ENCODE data around the gene FAM217B.
A peak's percentile ranks its signal among the peaks of the same experiment; 100 is the strongest.

Gene FAM217B

DNA sequence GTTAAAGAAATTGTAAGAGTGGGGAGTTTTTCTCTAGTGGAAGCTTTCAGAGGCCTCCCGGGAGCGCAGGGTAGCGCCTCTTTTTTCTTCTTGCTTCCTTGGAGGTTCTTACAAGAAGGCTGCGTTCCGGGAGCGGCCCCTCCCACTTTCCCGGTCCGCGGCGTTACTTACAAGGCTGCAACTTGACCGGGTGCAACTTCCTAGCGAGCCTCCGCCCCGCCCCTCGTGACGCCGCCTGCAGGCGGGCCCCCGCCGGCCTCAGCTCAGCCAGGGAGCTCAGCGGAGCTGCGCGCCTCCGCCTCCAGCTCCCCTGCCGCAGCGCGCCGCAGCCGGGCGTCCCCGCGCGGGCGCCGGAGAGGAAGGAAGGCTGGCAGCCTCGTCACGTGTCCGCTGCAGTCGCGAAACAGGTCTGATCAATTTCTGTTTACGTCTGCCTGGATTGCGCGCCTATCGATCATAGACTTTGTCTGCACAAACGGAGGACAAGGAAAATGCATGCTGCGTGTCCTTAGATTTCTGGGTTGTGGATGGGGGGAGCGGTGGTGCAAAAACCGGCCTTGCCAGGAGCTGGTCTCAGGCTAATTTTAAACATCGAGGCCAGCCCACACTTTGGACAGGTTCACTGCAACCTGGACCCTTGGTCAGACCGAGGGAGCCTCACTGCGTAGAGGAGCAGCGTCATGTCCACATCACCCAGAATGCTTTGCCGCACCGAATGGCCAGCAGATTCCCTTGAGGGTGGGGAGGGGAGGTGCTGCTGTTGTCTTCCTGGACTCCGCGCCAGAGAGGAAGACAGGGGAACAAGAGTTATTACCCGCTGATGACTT lies at the start of gene FAM217B, which contains the start of gene PPP1R3D:
Gene FAM217B, plus strand, starts transcription at position 261 of the 827 bp plus-strand sequence. CDS start 3,555 bp downstream, outside the sequence.
Gene PPP1R3D, minus strand, starts transcription at position 177 of the 827 bp plus-strand sequence. CDS start 374 bp downstream, outside the sequence.
- DNase-seq (ENCODE audit: low read depth), result peak; percentile 84

DNA sequence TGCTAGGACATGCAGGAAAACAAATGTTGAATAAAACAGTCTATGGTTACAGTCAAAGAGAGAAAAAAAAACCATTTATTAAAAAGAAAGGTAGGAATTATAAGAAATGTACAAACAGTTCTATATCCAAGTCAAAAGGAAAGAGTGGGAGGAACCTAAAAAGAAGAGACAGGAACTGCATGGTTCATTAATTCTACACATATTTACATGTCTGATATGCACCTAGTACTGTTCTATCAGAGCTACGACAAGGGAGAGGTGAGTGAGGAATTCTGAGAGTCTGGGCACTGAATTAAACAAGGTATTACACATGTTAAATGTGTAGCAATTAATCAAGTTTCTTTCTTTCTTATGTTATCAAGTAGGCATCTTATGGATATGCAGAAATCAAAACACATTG lies 48.6 kb upstream of the FAM217B start:
- DNase-seq (ENCODE audit: low read depth), result no peak

DNA sequence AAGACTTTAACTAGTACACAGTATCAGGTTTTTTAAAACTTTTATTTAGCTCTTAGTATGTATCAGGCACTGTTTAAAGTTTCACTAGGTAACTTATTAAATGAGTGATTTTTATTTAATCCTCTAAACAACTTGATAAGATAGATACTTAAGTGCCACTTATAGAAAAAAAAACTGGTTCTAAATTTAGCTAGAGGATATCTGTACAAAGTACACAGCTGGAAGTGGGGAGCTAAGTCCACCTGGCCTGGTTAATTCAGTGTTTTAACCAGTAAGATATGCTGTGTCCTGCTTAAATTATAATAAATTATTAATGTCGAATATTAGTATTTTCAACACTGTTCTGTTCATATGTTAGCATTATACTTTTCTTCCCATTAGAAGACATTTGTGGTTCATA lies 44.3 kb upstream of the FAM217B start:
- DNase-seq (ENCODE audit: low read depth), result no peak

GRCh38 chr20:59902470-59902869 lies 37.7 kb upstream of the FAM217B start:
- no peak for DNase-seq (ENCODE audit: low read depth)

GRCh38 chr20:59903621-59904020 lies 36.6 kb upstream of the FAM217B start:
- no peak for DNase-seq (ENCODE audit: low read depth)

DNA sequence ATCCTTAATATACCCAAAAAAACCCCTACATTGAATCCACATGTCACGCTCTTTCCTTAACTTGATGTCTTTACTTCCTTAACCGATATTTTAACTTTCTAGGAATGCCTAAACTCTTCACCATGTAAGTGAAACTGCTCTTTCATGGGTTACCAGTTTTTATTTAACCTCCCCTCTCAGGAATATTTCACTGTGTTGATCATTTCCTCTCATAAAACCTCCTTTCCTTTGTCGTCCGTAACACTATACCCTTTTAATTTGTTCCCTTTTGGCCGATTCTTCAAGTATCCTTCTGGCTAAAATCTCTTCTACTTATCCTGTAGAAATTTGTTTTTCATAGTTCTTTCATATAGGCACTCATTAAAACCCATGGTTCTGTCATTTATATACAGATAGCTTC lies 31.3 kb upstream of the FAM217B start:
- DNase-seq (ENCODE audit: low read depth), result no peak

GRCh38 chr20:59911041-59911440 lies 29.1 kb upstream of the FAM217B start:
- DNase-seq (ENCODE audit: low read depth), result no peak

GRCh38 chr20:59912609-59913008 lies 27.6 kb upstream of the FAM217B start:
- DNase-seq (ENCODE audit: low read depth), result no peak

DNA sequence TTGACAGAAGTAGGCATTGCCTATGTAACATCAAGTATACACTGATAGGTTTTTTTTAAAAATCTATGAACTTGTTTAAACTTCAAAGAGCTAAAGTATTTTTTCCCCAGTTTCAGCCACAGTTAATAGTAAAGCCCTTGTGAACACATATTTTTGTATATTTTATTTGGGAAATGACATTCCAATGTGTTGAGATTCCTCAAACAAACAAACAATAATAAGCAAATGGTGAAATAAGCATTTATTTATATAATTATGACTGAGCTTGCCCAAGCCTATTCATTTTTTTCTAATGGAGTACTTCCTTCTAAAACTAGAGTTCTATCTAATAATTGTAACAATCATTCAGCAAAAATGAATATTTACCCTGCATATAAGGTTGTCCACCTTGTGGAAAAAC lies 19.2 kb upstream of the FAM217B start:
- DNase-seq (ENCODE audit: low read depth), result no peak

- no peak for DNase-seq (ENCODE audit: low read depth)
These were observed 16.7 kb upstream of the FAM217B start for GRCh38 chr20:59923514-59923913.

GRCh38 chr20:59925359-59925758 lies 14.8 kb upstream of the FAM217B start:
- DNase-seq (ENCODE audit: low read depth), result no peak

- no peak for DNase-seq (ENCODE audit: low read depth)
These were observed 14.3 kb upstream of the FAM217B start for GRCh38 chr20:59925899-59926298.

DNA sequence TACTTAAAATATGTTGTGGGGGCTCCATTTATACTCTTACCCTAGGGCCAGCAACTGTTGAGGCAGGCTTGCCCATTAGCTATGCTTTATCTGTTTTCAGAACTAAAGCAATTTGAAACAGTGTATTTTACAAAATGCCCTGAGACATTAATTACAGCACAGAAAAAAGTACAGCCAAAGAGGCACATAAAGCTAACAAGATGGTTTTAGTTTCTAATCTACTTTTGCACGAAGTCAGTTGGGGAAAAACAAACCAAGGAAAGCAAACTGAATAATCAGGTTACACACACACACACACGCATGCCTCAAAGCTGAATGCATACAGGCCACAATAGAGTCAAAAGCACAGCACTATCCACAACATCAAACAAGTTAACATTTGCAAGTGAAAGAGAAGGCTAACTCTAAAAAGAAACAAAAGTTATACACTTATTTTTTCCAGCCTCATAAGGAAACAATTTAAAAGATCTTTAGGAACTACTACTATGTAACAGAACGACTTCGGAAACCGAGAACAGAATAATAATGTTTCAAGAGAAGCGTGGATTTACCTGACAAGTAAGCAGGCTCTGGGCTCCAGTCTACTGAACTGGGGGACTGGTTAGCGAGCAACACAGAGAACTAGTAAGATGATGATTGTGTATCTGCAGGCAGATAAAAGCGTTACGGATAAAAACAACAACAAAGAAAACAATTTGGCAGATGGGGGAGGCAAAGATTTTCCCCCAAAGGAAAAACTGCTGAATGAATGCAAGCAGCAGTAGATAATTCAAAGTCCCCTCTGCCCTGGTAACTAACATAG lies 8.5 kb upstream of the FAM217B start:
- no peak for DNase-seq (ENCODE audit: low read depth)

DNA sequence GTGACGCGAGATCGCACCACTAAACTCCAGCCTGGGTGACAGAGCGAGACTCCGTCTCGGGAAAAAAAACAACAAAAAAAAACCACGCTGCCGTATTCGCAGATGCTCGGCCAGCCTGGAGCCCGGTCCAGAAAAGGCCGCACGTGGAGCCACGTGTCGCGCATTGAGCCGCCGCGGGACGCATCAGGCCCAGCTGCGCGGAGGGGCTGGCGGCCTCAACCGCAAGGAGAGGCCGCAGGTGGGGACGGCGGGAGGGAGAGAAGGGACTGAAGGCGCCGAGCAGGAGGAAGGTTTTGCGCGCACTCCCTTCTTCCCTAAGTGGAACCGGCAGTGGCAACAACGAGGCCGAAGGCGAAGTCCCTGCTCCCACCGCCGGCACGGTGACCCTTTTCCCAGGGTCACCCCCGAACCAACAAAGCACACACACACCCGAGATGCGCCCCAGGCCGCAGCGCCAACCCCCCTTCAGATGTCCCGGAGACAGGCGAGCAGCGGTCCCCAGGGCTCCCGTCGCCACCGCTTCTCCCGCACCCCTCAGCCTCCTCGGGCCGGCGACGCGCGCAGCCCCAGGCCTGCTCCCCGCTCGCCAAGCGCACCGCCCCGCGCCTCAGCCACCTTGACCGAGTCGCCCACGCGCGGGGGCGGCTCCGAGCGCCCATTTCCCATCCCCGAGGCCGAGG lies 7.4 kb upstream of the FAM217B start:
- DNase-seq (ENCODE audit: low read depth), result no peak

DNA sequence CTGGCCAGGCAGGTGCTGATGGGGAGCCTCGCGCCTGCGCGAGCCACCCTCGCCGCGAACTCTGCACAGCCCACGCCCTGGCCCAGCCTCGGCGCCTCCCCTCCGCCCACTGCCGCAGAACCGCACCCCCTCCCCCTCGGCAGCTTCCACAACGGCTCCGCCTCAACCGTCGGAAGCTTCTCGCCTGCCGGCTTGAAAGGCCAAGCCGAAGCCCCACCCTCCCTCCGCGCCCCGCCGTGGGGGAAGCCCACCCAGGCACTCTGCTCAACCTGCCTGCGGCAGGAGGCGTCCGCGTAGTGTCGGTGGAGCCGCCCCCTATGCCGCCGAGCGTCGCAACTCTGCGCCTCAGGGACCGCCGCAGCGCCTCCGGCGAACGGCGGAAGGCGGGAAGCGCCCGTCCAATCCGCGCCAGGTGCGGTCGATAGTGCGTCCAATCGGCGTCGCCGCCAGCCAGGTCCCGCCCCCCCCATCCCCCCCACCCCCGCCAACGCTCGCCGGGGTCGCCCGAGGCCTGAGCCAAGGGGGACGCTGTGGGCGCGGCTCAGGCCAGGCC lies 6.8 kb upstream of the FAM217B start, which contains the start of gene SYCP2:
Gene SYCP2, minus strand, starts transcription at position 342 of the 553 bp plus-strand sequence. CDS start 11,224 bp downstream, outside the sequence.
- DNase-seq (ENCODE audit: low read depth), result no peak

GRCh38 chr20:59933849-59934585 lies 6.2 kb upstream of the FAM217B start:
- peak; percentile 14 for DNase-seq (ENCODE audit: low read depth)

GRCh38 chr20:59935457-59936185 lies 4.6 kb upstream of the FAM217B start:
- no peak for DNase-seq (ENCODE audit: low read depth)

DNA sequence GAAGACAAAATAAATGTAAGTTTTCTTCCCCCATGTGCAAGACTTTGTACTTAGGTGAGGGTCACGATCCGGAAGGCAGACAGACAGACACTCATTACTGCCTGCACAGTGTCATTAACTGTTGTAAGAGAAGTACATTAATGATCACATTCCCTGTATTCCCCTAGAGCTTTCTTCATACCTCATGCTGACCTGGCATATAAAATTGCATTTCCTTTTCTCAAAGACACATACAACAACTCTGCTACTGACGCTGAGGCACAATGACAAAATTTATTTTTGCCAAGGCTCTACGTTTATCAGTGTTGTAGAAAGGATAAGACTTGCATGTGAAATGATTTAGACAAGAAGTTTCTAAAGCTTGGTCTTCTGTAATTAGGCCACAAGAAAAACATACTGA lies 3.8 kb upstream of the FAM217B start:
- no peak for DNase-seq (ENCODE audit: low read depth)

GRCh38 chr20:59937150-59937549 lies 3.0 kb upstream of the FAM217B start:
- DNase-seq (ENCODE audit: low read depth), result no peak

GRCh38 chr20:59938221-59938620 lies 2.0 kb upstream of the FAM217B start:
- DNase-seq (ENCODE audit: low read depth), result no peak

GRCh38 chr20:59938696-59939051 lies 1.5 kb upstream of the FAM217B start:
- DNase-seq (ENCODE audit: low read depth), result no peak
